Natural killer cell treated with Interleukin-12 subunit alpha and Interleukin-12 subunit beta and Interleukin-15 and Interleukin-18, amount 100 ng/mL, for 72 hours (primary cell): ENCODE measurements around the gene GLI3. TPM values are rescaled to one million over a fixed set of nuclear protein-coding genes. Genes with fewer than 3 reads are reported as not detected.

ENCODE experiments used
- ATAC-seq, 2 donors: fragments of 150-1000 bp; cut with Tn5 transposase in 1 of 2; sonication (Bioruptor Pico), chemical (Tn5 transposase) in 1 of 2; 2 replicates each; pipeline ENCODE4 v1.10.0; 2021
- DNase-seq: peaks from one replicate; pipeline ENCODE4 v3.0.0; 2022; ENCODE audit warnings: low spot score
- H3K27ac Mint-ChIP-seq, 2 donors: 1 replicate in 1 of 2; 2 replicates in 1 of 2; pipeline ENCODE4 v1.8.0; 2022; ENCODE audit warnings: mixed read lengths in 2 of 2, mild to moderate bottlenecking in 1 of 2, moderate library complexity in 1 of 2
- H3K27me3 Mint-ChIP-seq, 2 donors: 1 replicate in 1 of 2; 2 replicates in 1 of 2; pipeline ENCODE4 v1.8.0; 2022; ENCODE audit warnings: mixed read lengths in 2 of 2
- H3K36me3 Mint-ChIP-seq: one replicate; pipeline ENCODE4 v1.8.0; 2022; ENCODE audit warnings: mixed read lengths
- H3K4me1 Mint-ChIP-seq, 2 donors: 1 replicate in 1 of 2; 2 replicates in 1 of 2; pipeline ENCODE4 v1.8.0; 2022; ENCODE audit warnings: low read depth in 2 of 2, mixed read lengths in 2 of 2, mild to moderate bottlenecking in 1 of 2
- H3K4me3 Mint-ChIP-seq: one replicate; pipeline ENCODE4 v1.8.0; 2022; ENCODE audit warnings: mixed read lengths
- H3K9me3 Mint-ChIP-seq: 2 replicates; pipeline ENCODE4 v1.8.0; 2022; ENCODE audit warnings: mixed read lengths
- total RNA-seq, 2 donors: library from RNA; stranded (reverse); gene quantifications; one replicate each; pipeline ENCODE4 v1.2.3, GENCODE V29; 2022

GLI3 gene
- total RNA-seq, 2 donors from 2014 or later = 0.25 to 1.1 TPM

DNA sequence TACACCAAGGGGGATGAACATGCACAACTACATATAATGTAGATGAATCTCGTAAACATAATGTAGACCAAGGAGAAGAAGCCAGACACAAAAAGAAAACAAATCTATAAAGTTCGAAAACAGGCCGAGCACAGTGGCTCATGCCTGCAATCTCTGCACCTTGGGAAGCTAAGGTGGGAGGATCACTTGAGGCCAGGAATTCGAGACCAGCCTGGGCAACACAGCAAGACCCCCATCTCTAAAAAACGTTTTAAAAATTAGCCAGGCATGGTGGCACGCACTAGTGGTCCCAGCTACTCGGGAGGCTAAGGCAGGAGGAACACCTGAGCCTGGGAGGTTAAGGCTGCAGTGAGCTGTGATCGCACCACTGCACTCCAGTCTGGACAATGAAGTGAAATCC is 68.5 kb downstream of the GLI3 start:
- Mint-ChIP-seq H3K27me3 (peaks cover 0 to 2% of the 10 kb centered on the region in 2 donors), H3K36me3 (no peaks in the 10 kb centered on the region), H3K27ac (no peak overlapping the region), H3K4me3 (no peak overlapping the region), H3K4me1 (no peaks in the 10 kb centered on the region), H3K9me3 (no peaks in the 10 kb centered on the region)
- ATAC-seq = no peak
- DNase-seq = no peak

DNA sequence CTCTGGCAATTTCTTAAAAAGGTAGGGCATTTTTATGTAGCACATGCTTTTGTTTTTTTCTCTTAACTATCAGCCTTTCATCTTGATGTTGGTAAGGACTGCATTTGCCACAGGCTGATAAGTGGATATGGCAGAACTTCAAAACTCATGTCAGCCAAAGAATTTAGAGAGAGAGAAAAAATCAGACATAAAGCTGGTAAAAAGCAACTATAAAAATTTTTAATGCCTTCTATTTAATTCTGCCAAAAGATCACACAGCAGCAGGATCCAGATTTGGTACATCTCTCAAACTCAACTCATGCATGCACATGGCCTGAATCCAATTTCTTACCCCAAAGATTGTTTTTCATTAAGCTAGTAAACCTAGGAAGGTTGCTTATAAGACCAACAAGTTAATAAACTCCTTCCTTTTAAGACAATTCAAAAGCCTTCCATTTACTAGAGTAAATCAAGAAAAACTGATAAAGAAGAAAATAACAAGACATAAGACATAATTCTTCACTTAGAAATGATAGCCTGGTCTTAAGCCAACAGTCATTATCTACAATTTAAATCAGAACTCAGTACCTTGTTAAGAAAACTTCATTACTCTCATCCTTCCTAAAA is 69.3 kb downstream of the GLI3 start:
- DNase-seq (no peak), ATAC-seq (no peak)
- H3K4me3 Mint-ChIP-seq = no peak overlapping the region
- no peaks in the 10 kb centered on the region for H3K9me3 Mint-ChIP-seq
- H3K27ac Mint-ChIP-seq = no peak overlapping the region
- peaks cover 0 to 2% of the 10 kb centered on the region in 2 donors for H3K27me3 Mint-ChIP-seq
- no peaks in the 10 kb centered on the region for H3K36me3 Mint-ChIP-seq
- H3K4me1 Mint-ChIP-seq = no peaks in the 10 kb centered on the region

GRCh38 chr7:42167206-42167605 is 69.8 kb downstream of the GLI3 start:
- Mint-ChIP-seq H3K4me1 (no peaks in the 10 kb centered on the region), H3K27me3 (peaks cover 0 to 2% of the 10 kb centered on the region in 2 donors), H3K27ac (no peak overlapping the region), H3K4me3 (no peak overlapping the region), H3K9me3 (no peaks in the 10 kb centered on the region), H3K36me3 (no peaks in the 10 kb centered on the region)
- DNase-seq = no peak
- ATAC-seq = no peak

DNA sequence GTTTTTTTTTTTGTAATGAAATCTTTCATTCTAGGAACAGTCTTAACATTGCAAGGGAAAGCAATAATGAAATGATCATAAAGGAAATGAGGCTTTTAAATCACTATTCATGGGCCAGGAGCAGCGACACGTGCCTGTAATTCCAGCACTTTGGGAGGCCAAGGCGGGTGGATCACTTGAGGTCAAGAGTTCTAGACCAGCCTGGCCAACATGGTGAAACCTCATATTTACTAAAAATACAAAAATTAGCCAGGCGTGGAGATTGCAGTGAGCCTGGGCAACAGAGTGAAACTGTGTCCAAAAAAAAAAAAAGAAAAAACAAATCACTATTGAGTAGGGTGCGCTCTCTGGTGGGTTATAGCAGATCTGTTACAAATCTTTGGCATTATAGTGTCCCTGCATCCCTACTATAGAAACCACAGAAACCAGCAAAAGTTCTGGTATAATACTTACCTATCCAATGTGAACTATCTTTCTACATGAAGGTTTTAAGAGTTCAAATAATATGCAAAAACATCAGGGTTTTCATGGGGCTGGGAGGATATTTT is 72.1 kb downstream of the GLI3 start:
- Mint-ChIP-seq H3K27me3 (no peaks in the 10 kb centered on the region), H3K36me3 (no peaks in the 10 kb centered on the region), H3K9me3 (no peaks in the 10 kb centered on the region), H3K27ac (no peak overlapping the region), H3K4me1 (no peaks in the 10 kb centered on the region), H3K4me3 (no peak overlapping the region)
- ATAC-seq = no peak
- DNase-seq = no peak

GRCh38 chr7:42162560-42163325 is 74.3 kb downstream of the GLI3 start:
- no peaks in the 10 kb centered on the region for H3K36me3 Mint-ChIP-seq
- H3K4me1 Mint-ChIP-seq = no peaks in the 10 kb centered on the region
- DNase-seq (no peak), ATAC-seq (no peak)
- no peak overlapping the region for H3K27ac Mint-ChIP-seq
- no peak overlapping the region for H3K4me3 Mint-ChIP-seq
- H3K9me3 Mint-ChIP-seq = no peaks in the 10 kb centered on the region
- no peaks in the 10 kb centered on the region for H3K27me3 Mint-ChIP-seq

GRCh38 chr7:42161719-42162118 is 75.3 kb downstream of the GLI3 start:
- ATAC-seq = no peak
- Mint-ChIP-seq H3K27ac (no peak overlapping the region), H3K36me3 (no peaks in the 10 kb centered on the region), H3K4me1 (no peaks in the 10 kb centered on the region), H3K9me3 (no peaks in the 10 kb centered on the region), H3K27me3 (no peaks in the 10 kb centered on the region), H3K4me3 (no peak overlapping the region)
- DNase-seq = no peak

DNA sequence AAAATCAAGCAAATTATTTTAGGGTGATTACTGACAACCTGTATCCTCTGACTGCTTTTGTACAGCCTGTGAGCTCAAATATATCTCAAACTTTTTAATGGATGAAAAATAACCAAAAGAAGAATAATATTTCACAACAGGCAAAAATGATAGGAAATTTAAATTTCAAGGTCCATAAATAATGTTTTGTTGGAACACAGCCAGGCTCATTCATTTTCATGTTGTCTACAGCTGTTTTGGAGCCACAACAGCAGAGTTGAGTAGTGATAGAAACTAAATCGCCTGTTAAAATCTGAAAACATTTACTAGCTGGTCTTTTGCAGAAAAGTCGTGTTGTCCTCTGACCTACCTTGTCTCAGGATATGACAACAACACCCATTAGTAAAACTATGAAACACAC is 75.9 kb downstream of the GLI3 start:
- H3K27ac Mint-ChIP-seq = no peak overlapping the region
- no peak for ATAC-seq
- no peak for DNase-seq
- no peaks in the 10 kb centered on the region for H3K4me1 Mint-ChIP-seq
- H3K4me3 Mint-ChIP-seq = no peak overlapping the region
- H3K9me3 Mint-ChIP-seq = no peaks in the 10 kb centered on the region
- H3K36me3 Mint-ChIP-seq = no peaks in the 10 kb centered on the region
- H3K27me3 Mint-ChIP-seq = no peaks in the 10 kb centered on the region

GRCh38 chr7:42159130-42159529 is 77.9 kb downstream of the GLI3 start:
- ATAC-seq = no peak
- Mint-ChIP-seq H3K27me3 (peaks cover 4% of the 10 kb centered on the region in 2 donors), H3K27ac (no peak overlapping the region), H3K4me1 (no peaks in the 10 kb centered on the region), H3K4me3 (no peak overlapping the region), H3K9me3 (no peaks in the 10 kb centered on the region), H3K36me3 (no peaks in the 10 kb centered on the region)
- DNase-seq = no peak

DNA sequence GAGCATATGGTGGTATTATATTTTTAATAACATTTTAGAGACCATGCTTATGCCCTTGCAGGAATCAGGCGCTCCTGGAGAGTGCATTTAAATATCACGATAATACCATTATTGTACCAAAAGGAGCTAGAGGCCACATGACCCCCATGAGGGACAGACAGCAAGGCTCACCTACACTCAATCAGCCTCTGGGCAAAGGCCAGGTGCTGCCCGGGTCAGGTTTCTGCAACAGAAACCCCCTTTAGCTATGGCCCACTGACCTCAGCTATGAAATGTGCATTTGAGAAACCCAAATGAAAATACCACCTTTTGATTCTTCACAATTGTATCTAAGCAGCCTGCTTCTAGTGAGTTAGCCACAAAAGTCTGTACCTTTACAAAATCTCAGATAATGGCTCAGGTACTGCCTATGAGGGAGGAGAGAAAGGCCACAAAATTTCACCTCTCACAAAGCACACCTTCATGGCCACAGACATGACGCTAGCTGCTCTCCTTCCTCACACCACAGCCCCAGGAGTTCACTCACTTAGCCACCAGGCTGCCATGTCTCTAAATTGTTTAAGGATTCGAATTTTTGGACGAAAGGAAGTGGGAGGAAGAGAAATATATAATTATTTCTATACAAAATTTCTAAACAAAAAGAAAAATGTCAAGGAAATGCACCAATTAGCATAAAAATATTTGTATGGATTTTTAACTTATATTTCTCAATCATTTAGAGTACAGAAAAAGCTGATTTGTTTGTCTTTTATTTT is 79.9 kb downstream of the GLI3 start:
- Mint-ChIP-seq H3K4me1 (no peaks in the 10 kb centered on the region), H3K36me3 (no peaks in the 10 kb centered on the region), H3K27ac (no peak overlapping the region), H3K4me3 (no peak overlapping the region), H3K27me3 (peaks cover 6% of the 10 kb centered on the region in 2 donors), H3K9me3 (no peaks in the 10 kb centered on the region)
- ATAC-seq (no peak), DNase-seq (no peak)

DNA sequence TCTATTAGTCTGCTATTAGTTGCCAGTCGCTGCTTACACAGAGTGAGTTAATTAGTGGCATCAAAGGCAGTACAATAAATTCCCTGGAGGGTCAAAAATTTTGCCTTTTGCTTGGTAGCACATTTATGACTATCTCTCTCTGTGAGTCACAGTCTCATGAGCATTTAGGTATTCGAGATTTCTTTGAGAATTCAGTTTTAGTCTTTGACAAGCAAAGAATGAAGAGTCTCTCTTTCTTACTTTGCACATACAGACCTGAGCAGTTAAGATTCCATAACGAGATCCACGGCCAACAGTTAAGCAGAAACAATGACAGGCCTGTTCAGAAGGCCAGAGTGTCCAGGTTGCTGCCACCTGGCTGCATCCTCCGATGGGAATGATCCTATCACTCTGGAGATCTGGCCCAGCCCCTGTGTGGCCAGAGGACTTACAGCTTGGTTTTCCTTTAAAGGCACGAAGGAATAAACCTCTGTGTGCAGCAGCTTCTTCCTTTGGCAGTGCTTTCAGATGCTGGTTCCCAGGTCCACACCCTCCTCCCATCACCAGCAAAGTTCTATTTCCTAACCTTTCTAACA is 80.6 kb downstream of the GLI3 start:
- Mint-ChIP-seq H3K4me1 (no peaks in the 10 kb centered on the region), H3K27ac (no peak overlapping the region), H3K9me3 (no peaks in the 10 kb centered on the region), H3K4me3 (no peak overlapping the region), H3K27me3 (peaks cover 6% of the 10 kb centered on the region in 2 donors), H3K36me3 (no peaks in the 10 kb centered on the region)
- no peak for DNase-seq
- no peak for ATAC-seq

GRCh38 chr7:42155584-42156290 is 81.3 kb downstream of the GLI3 start:
- H3K27me3 Mint-ChIP-seq = peaks cover 6% of the 10 kb centered on the region in 2 donors
- no peaks in the 10 kb centered on the region for H3K4me1 Mint-ChIP-seq
- no peak overlapping the region for H3K4me3 Mint-ChIP-seq
- no peaks in the 10 kb centered on the region for H3K36me3 Mint-ChIP-seq
- DNase-seq (no peak), ATAC-seq (no peak)
- H3K27ac Mint-ChIP-seq = no peak overlapping the region
- H3K9me3 Mint-ChIP-seq = no peaks in the 10 kb centered on the region

- no peak for DNase-seq
- no peak for ATAC-seq
- Mint-ChIP-seq H3K4me3 (no peak overlapping the region), H3K36me3 (no peaks in the 10 kb centered on the region), H3K27ac (no peak overlapping the region), H3K27me3 (peaks cover 6% of the 10 kb centered on the region in 2 donors), H3K9me3 (no peaks in the 10 kb centered on the region), H3K4me1 (no peaks in the 10 kb centered on the region)
Observed at GRCh38 chr7:42154173-42154572, 82.8 kb downstream of the GLI3 start.
